ENCODE measurements around the gene SPRY4.
"Not testable (repeated sequence)": the region's sequence is repeated elsewhere in the genome, so short reads cannot be mapped to it uniquely, and the experiment has no call there.

Gene SPRY4

GRCh38 chr5:142363619-142363963, 38.8 kb upstream of the SPRY4 start:
- Histone ChIP-seq H3K4me3 (replicated peaks; ENCODE audit: insufficient read depth, low read length) (no peak overlapping the region), H3K27me3 (ENCODE audit: insufficient read depth, poor library complexity, severe bottlenecking) (peaks cover 44% of the 10 kb centered on the region), H3K27ac (replicated peaks) (no peak overlapping the region)
- TF ChIP-seq REST (IDR thresholded peaks at IDR 0.05; ENCODE audit: insufficient replicate concordance, low read depth) (no peak), GABPA (IDR thresholded peaks at IDR 0.05; ENCODE audit: low read depth) (no peak), CTCF (IDR thresholded peaks at IDR 0.05; ENCODE audit: insufficient read depth, low read length) (no peak), POLR2AphosphoS5 (IDR thresholded peaks at IDR 0.05; ENCODE audit: low read depth) (no peak), SPI1 (IDR thresholded peaks at IDR 0.05; ENCODE audit: borderline replicate concordance, low read depth) (no peak)
- no peak for DNase-seq (ENCODE audit: low read depth in 1 of 2, low spot score in 1 of 2)

GRCh38 chr5:142362193-142362592, 37.4 kb upstream of the SPRY4 start:
- not testable (repeated sequence) for DNase-seq (ENCODE audit: low read depth in 1 of 2, low spot score in 1 of 2); H3K4me3 ChIP-seq (replicated peaks; ENCODE audit: insufficient read depth, low read length); H3K27ac ChIP-seq (replicated peaks)
- peaks cover 55% of the 10 kb centered on the region for H3K27me3 ChIP-seq (ENCODE audit: insufficient read depth, poor library complexity, severe bottlenecking)

GRCh38 chr5:142360607-142361120, 35.8 kb upstream of the SPRY4 start:
- Histone ChIP-seq H3K4me3 (replicated peaks; ENCODE audit: insufficient read depth, low read length) (no peak overlapping the region), H3K27ac (replicated peaks) (no peak overlapping the region), H3K27me3 (ENCODE audit: insufficient read depth, poor library complexity, severe bottlenecking) (peaks cover 55% of the 10 kb centered on the region)
- TF ChIP-seq POLR2AphosphoS5 (IDR thresholded peaks at IDR 0.05; ENCODE audit: low read depth) (no peak), CTCF (IDR thresholded peaks at IDR 0.05; ENCODE audit: insufficient read depth, low read length) (no peak), SPI1 (IDR thresholded peaks at IDR 0.05; ENCODE audit: borderline replicate concordance, low read depth) (no peak), REST (IDR thresholded peaks at IDR 0.05; ENCODE audit: insufficient replicate concordance, low read depth) (no peak), GABPA (IDR thresholded peaks at IDR 0.05; ENCODE audit: low read depth) (no peak)
- DNase-seq (ENCODE audit: low read depth in 1 of 2, low spot score in 1 of 2), result no peak

GRCh38 chr5:142360051-142360498, 35.3 kb upstream of the SPRY4 start:
- no peak overlapping the region for H3K27ac ChIP-seq (replicated peaks)
- no peak for DNase-seq (ENCODE audit: low read depth in 1 of 2, low spot score in 1 of 2)
- peaks cover 57% of the 10 kb centered on the region for H3K27me3 ChIP-seq (ENCODE audit: insufficient read depth, poor library complexity, severe bottlenecking)
- H3K4me3 ChIP-seq (replicated peaks; ENCODE audit: insufficient read depth, low read length), result no peak overlapping the region
- no peak for TF ChIP-seq POLR2AphosphoS5 (IDR thresholded peaks at IDR 0.05; ENCODE audit: low read depth)
- TF ChIP-seq CTCF (IDR thresholded peaks at IDR 0.05; ENCODE audit: insufficient read depth, low read length), result no peak
- TF ChIP-seq REST (IDR thresholded peaks at IDR 0.05; ENCODE audit: insufficient replicate concordance, low read depth), result no peak
- no peak for TF ChIP-seq GABPA (IDR thresholded peaks at IDR 0.05; ENCODE audit: low read depth)
- no peak for TF ChIP-seq SPI1 (IDR thresholded peaks at IDR 0.05; ENCODE audit: borderline replicate concordance, low read depth)
